ENCODE data around the gene CLCA4. TPM values are rescaled to one million over a fixed set of nuclear protein-coding genes. Genes with fewer than 3 reads are reported as not detected.

CLCA4 gene
- total RNA-seq, 1 donor from 2014 or later: 0.27 TPM

GRCh38 chr1:86507935-86508582 lies 38.8 kb upstream of the CLCA4 start:
- peaks cover 25% of the 10 kb centered on the region for H3K4me1 ChIP-seq
- peak; percentile 67 for TF ChIP-seq CTCF (IDR thresholded peaks at IDR 0.05; ENCODE audit: borderline replicate concordance)
- intact Hi-C loops (cut with micrococcal nuclease): no loop called here

GRCh38 chr1:86508583-86508969 lies 38.3 kb upstream of the CLCA4 start:
- Histone ChIP-seq H3K27ac (replicated peaks) (no peak overlapping the region), H3K4me1 (peaks cover 20% of the 10 kb centered on the region), H3K9me3 (replicated peaks) (no peaks in the 10 kb centered on the region), H3K4me3 (no peak overlapping the region), H3K36me3 (no peaks in the 10 kb centered on the region), H3K27me3 (ENCODE audit: low read depth) (no peaks in the 10 kb centered on the region)
- TF ChIP-seq CTCF (IDR thresholded peaks at IDR 0.05; ENCODE audit: borderline replicate concordance): no peak
- intact Hi-C loops (cut with micrococcal nuclease): no loop called here
- no peak for DNase-seq

More at GRCh38 chr1:86507935-86508582, 38.8 kb upstream of the CLCA4 start:
- no peaks in the 10 kb centered on the region for H3K9me3 ChIP-seq (replicated peaks)
- H3K4me3 ChIP-seq: no peak overlapping the region
- H3K27ac ChIP-seq (replicated peaks): no peak overlapping the region
- no peak for DNase-seq
- H3K36me3 ChIP-seq: no peaks in the 10 kb centered on the region
- no peaks in the 10 kb centered on the region for H3K27me3 ChIP-seq (ENCODE audit: low read depth)

GRCh38 chr1:86515597-86515996 lies 31.3 kb upstream of the CLCA4 start:
- H3K36me3 ChIP-seq: no peaks in the 10 kb centered on the region
- no peak overlapping the region for H3K4me3 ChIP-seq
- DNase-seq: no peak
- no peaks in the 10 kb centered on the region for H3K4me1 ChIP-seq
- intact Hi-C loops (cut with micrococcal nuclease): no loop called here
- H3K27me3 ChIP-seq (ENCODE audit: low read depth): no peaks in the 10 kb centered on the region
- no peaks in the 10 kb centered on the region for H3K9me3 ChIP-seq (replicated peaks)
- TF ChIP-seq CTCF (IDR thresholded peaks at IDR 0.05; ENCODE audit: borderline replicate concordance): peak; percentile 38
- H3K27ac ChIP-seq (replicated peaks): no peak overlapping the region

GRCh38 chr1:86516335-86516734 lies 30.5 kb upstream of the CLCA4 start:
- no peak overlapping the region for H3K27ac ChIP-seq (replicated peaks)
- H3K4me3 ChIP-seq: no peak overlapping the region
- DNase-seq: no peak
- no peaks in the 10 kb centered on the region for H3K4me1 ChIP-seq
- intact Hi-C loops (cut with micrococcal nuclease): no loop called here
- no peak for TF ChIP-seq CTCF (IDR thresholded peaks at IDR 0.05; ENCODE audit: borderline replicate concordance)
- H3K9me3 ChIP-seq (replicated peaks): no peaks in the 10 kb centered on the region
- H3K36me3 ChIP-seq: no peaks in the 10 kb centered on the region
- H3K27me3 ChIP-seq (ENCODE audit: low read depth): no peaks in the 10 kb centered on the region

- no peak for DNase-seq
- Histone ChIP-seq H3K27me3 (ENCODE audit: low read depth) (no peaks in the 10 kb centered on the region), H3K27ac (replicated peaks) (no peak overlapping the region), H3K4me3 (no peak overlapping the region), H3K36me3 (no peaks in the 10 kb centered on the region), H3K9me3 (replicated peaks) (no peaks in the 10 kb centered on the region), H3K4me1 (no peaks in the 10 kb centered on the region)
- intact Hi-C loops (cut with micrococcal nuclease): no loop called here
- TF ChIP-seq CTCF (IDR thresholded peaks at IDR 0.05; ENCODE audit: borderline replicate concordance): no peak
These were observed 29.5 kb upstream of the CLCA4 start for GRCh38 chr1:86517336-86517735.
